Upper lobe of left lung (tissue), 6 donors: ENCODE measurements around the gene PTBP1. TPM values are rescaled to one million over a fixed set of nuclear protein-coding genes. Genes with fewer than 3 reads are reported as not detected.

ENCODE experiments used
- ATAC-seq, 2 donors: fragments of 200-7000 bp; cut with Tn5 transposase; one replicate each; pipeline ENCODE4 v1.9.1; 2022; ENCODE audit warnings: mild to moderate bottlenecking in 2 of 2, moderate library complexity in 2 of 2; ENCODE audit not compliant: low FRiP score in 2 of 2
- DNase-seq, 2 donors: peaks; one replicate each; pipeline ENCODE4 v3.0.0-alpha.2; 2019 to 2020
- H3K27ac ChIP-seq, 4 donors: fragments of 200-600 bp; sonication (generic); one replicate each; pipeline ENCODE4 v1.5.1; 2016 to 2019
- H3K27me3 ChIP-seq, 4 donors: fragments of 200-600 bp; sonication (generic); one replicate each; pipeline ENCODE4 v1.5.1; 2017 to 2019
- H3K36me3 ChIP-seq, 4 donors: fragments of 200-600 bp; sonication (generic); one replicate each; pipeline ENCODE4 v1.5.1; 2016 to 2019
- H3K4me1 ChIP-seq, 4 donors: fragments of 200-600 bp; sonication (generic); one replicate each; pipeline ENCODE4 v1.5.1; 2018 to 2019
- H3K4me3 ChIP-seq, 4 donors: fragments of 200-600 bp; sonication (generic); one replicate each; pipeline ENCODE4 v1.5.1; 2017 to 2019; ENCODE audit warnings: mild to moderate bottlenecking in 2 of 4, moderate library complexity in 1 of 4
- H3K9me3 ChIP-seq, 4 donors: fragments of 200-600 bp; sonication (generic); one replicate each; pipeline ENCODE4 v1.5.1; 2018 to 2019
- EP300 ChIP-seq, 4 donors: sonication (generic); formaldehyde crosslinking; IDR thresholded peaks; one replicate each; pipeline ENCODE4 v1.5.1; 2017; ENCODE audit warnings: antibody characterized with exemption in 4 of 4, control low read depth in 2 of 4
- POLR2A ChIP-seq, 4 donors: fragments of 450-650 bp; IDR thresholded peaks; one replicate each; pipeline ENCODE4 v1.5.1; 2016 to 2017; ENCODE audit warnings: antibody characterized with exemption in 4 of 4, mild to moderate bottlenecking in 2 of 4
- POLR2AphosphoS5 ChIP-seq, 2 donors: sonication (generic); formaldehyde crosslinking; IDR thresholded peaks; one replicate each; pipeline ENCODE4 v1.5.1; 2017; ENCODE audit warnings: antibody characterized with exemption in 2 of 2
- WGBS, 2 donors: methylation state at CpG; one replicate each; pipeline ENCODE4 v1.1.5; 2017 to 2018; 5-methylcytosine and 5-hydroxymethylcytosine counted together
- total RNA-seq, 6 donors: library from RNA; depleted of rRNA in 4 of 6; stranded (reverse); fragments of >200 nt in 4 of 6; gene quantifications; one replicate each; pipeline versions ENCODE4 v1.1.0 to v1.2.1, GENCODE V29; 2016 to 2021
- TF ChIP-seq, protein P1 (sequence below), 6 experiments: fragments of 450-650 bp in 4 of 6; fragments of 200-600 bp in 2 of 6; sonication (generic) in 2 of 6; IDR thresholded peaks; one replicate each; pipeline ENCODE4 v1.5.1; 2016 to 2019; ENCODE audit warnings: antibody characterized with exemption in 6 of 6
- donor health status: DM: no; HTN: no; CAD: no; lungs with moderate emphysema.
- donor health status: DM: no; HTN: yes; CAD: no; lungs with severe emphysema.

PTBP1 gene
- total RNA-seq, 6 donors from 2014 or later, result 122 to 270 (median 219) TPM

DNA sequence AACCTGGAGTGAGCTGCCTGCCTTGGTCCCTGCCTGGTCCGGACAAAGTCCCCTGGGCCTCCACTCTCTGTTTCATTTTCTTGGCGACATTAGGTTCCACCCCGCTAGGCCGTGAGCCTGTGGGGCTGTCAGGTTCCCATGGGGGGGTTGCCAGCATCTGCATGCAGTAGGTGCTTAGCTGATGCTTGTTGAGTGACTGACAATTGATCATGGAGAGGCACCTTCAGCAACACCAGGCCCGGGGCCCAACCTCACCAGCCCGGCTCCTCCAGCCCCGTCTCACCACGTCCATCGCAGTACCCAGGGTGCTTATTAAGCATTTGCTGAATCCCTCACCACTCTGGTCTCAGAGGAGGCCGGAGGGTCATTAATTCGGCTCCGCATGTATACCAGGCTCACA lies 33.0 kb upstream of the PTBP1 start:
- Histone ChIP-seq H3K9me3 (no peaks in the 10 kb centered on the region), H3K27ac (no peak overlapping the region), H3K4me1 (no peaks in the 10 kb centered on the region), H3K27me3 (no peaks in the 10 kb centered on the region), H3K36me3 (no peaks in the 10 kb centered on the region), H3K4me3 (no peak overlapping the region)
- TF ChIP-seq EP300 (IDR thresholded peaks at IDR 0.05) (no peak), POLR2AphosphoS5 (IDR thresholded peaks at IDR 0.05) (no peak), POLR2A (IDR thresholded peaks at IDR 0.05) (no peak)
- TF ChIP-seq, protein P1, sequence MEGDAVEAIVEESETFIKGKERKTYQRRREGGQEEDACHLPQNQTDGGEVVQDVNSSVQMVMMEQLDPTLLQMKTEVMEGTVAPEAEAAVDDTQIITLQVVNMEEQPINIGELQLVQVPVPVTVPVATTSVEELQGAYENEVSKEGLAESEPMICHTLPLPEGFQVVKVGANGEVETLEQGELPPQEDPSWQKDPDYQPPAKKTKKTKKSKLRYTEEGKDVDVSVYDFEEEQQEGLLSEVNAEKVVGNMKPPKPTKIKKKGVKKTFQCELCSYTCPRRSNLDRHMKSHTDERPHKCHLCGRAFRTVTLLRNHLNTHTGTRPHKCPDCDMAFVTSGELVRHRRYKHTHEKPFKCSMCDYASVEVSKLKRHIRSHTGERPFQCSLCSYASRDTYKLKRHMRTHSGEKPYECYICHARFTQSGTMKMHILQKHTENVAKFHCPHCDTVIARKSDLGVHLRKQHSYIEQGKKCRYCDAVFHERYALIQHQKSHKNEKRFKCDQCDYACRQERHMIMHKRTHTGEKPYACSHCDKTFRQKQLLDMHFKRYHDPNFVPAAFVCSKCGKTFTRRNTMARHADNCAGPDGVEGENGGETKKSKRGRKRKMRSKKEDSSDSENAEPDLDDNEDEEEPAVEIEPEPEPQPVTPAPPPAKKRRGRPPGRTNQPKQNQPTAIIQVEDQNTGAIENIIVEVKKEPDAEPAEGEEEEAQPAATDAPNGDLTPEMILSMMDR (IDR thresholded peaks at IDR 0.05), result no peak
- no peak for DNase-seq
- ATAC-seq, result no peak
- 92 to 96% methylated on average over 12 of the region's 12 CpGs for WGBS, 2 donors

GRCh38 chr19:765179-765738 lies 32.0 kb upstream of the PTBP1 start:
- Histone ChIP-seq H3K9me3 (no peaks in the 10 kb centered on the region), H3K27me3 (no peaks in the 10 kb centered on the region), H3K4me1 (peaks cover 0 to 3% (median under 1%) of the 10 kb centered on the region in 4 donors), H3K27ac (no peak overlapping the region), H3K36me3 (no peaks in the 10 kb centered on the region), H3K4me3 (no peak overlapping the region)
- no peak for ATAC-seq
- 74 to 100% methylated on average over 1 to 7 of the region's 7 CpGs for WGBS, 2 donors
- DNase-seq, result no peak
- no peak for TF ChIP-seq POLR2AphosphoS5 (IDR thresholded peaks at IDR 0.05)
- TF ChIP-seq POLR2A (IDR thresholded peaks at IDR 0.05), result no peak
- no peak for TF ChIP-seq EP300 (IDR thresholded peaks at IDR 0.05)
- TF ChIP-seq, protein P1 (IDR thresholded peaks at IDR 0.05), result no peak

GRCh38 chr19:768424-768823 lies 28.8 kb upstream of the PTBP1 start:
- H3K27ac ChIP-seq, result peak overlapping the region in 1 of 4 donors; percentile 4
- no peaks in the 10 kb centered on the region for H3K9me3 ChIP-seq
- no peak overlapping the region for H3K4me3 ChIP-seq
- H3K4me1 ChIP-seq, result peaks cover 4 to 13% (median 8%) of the 10 kb centered on the region in 4 donors
- H3K36me3 ChIP-seq, result no peaks in the 10 kb centered on the region
- WGBS, 2 donors, result 76 to 83% methylated on average over 14 of the region's 14 CpGs
- TF ChIP-seq POLR2A (IDR thresholded peaks at IDR 0.05), result no peak
- peak in 1 of 2 donors; percentile 77 for ATAC-seq
- no peak for DNase-seq
- no peaks in the 10 kb centered on the region for H3K27me3 ChIP-seq

GRCh38 chr19:769616-770015 lies 27.6 kb upstream of the PTBP1 start:
- DNase-seq (no peak), ATAC-seq (no peak)
- TF ChIP-seq EP300 (IDR thresholded peaks at IDR 0.05), result no peak
- TF ChIP-seq POLR2A (IDR thresholded peaks at IDR 0.05), result no peak
- no peak for TF ChIP-seq POLR2AphosphoS5 (IDR thresholded peaks at IDR 0.05)
- TF ChIP-seq, protein P1 (IDR thresholded peaks at IDR 0.05), result no peak
- H3K36me3 ChIP-seq, result no peaks in the 10 kb centered on the region
- peaks cover 4 to 13% (median 8%) of the 10 kb centered on the region in 4 donors for H3K4me1 ChIP-seq
- no peak overlapping the region for H3K27ac ChIP-seq
- WGBS, 2 donors, result 81 to 84% methylated on average over 5 to 6 of the region's 6 CpGs
- no peaks in the 10 kb centered on the region for H3K9me3 ChIP-seq
- no peaks in the 10 kb centered on the region for H3K27me3 ChIP-seq
- no peak overlapping the region for H3K4me3 ChIP-seq

GRCh38 chr19:771332-771785 lies 25.9 kb upstream of the PTBP1 start:
- no peaks in the 10 kb centered on the region for H3K9me3 ChIP-seq
- TF ChIP-seq POLR2A (IDR thresholded peaks at IDR 0.05), result no peak
- TF ChIP-seq, protein P1 (IDR thresholded peaks at IDR 0.05), result peak in 5 of 6 experiments; percentile 21 to 54 (median 44)
- DNase-seq (no peak), ATAC-seq (peak in 1 of 2 donors; percentile 64)
- 21 to 30% methylated on average over 6 of the region's 6 CpGs for WGBS, 2 donors
- H3K36me3 ChIP-seq, result no peaks in the 10 kb centered on the region
- no peak overlapping the region for H3K27ac ChIP-seq
- no peak overlapping the region for H3K4me3 ChIP-seq
- H3K4me1 ChIP-seq, result peaks cover 4 to 13% (median 8%) of the 10 kb centered on the region in 4 donors
- no peaks in the 10 kb centered on the region for H3K27me3 ChIP-seq
